GM21360 (cell line): ENCODE data around the gene TMPRSS3.

Source experiments
- ATAC-seq: cut with Tn5 transposase; IDR thresholded peaks from one replicate; pipeline ENCODE4 v1.9.1; 2021; ENCODE audit warnings: mild to moderate bottlenecking, moderate library complexity; ENCODE audit not compliant: unreplicated experiment

Gene TMPRSS3

GRCh38 chr21:42338729-42339715, 56.8 kb downstream of the TMPRSS3 start:
- ATAC-seq = no peak

GRCh38 chr21:42337830-42338728, 57.8 kb downstream of the TMPRSS3 start:
- no peak for ATAC-seq

GRCh38 chr21:42337276-42337675, 58.6 kb downstream of the TMPRSS3 start:
- ATAC-seq = no peak

- no peak for ATAC-seq
Measured at GRCh38 chr21:42336054-42336453, 59.8 kb downstream of the TMPRSS3 start.

GRCh38 chr21:42332557-42333317, 63.1 kb downstream of the TMPRSS3 start:
- ATAC-seq = no peak

- ATAC-seq = no peak
Measured at GRCh38 chr21:42331660-42332059, 64.2 kb downstream of the TMPRSS3 start.

- no peak for ATAC-seq
Measured at GRCh38 chr21:42330380-42331371, 65.2 kb downstream of the TMPRSS3 start.

- ATAC-seq = no peak
Measured at GRCh38 chr21:42324896-42325295, 71.0 kb downstream of the TMPRSS3 start.
